Measurements from ENCODE around the gene GHITM. TPM values are rescaled to one million over a fixed set of nuclear protein-coding genes. Genes with fewer than 3 reads are reported as not detected.

The GHITM gene
- total and polyA plus RNA-seq, 2 donors (not counting 1 experiment from before 2014, with no cell fraction given): 167 to 259 TPM

DNA sequence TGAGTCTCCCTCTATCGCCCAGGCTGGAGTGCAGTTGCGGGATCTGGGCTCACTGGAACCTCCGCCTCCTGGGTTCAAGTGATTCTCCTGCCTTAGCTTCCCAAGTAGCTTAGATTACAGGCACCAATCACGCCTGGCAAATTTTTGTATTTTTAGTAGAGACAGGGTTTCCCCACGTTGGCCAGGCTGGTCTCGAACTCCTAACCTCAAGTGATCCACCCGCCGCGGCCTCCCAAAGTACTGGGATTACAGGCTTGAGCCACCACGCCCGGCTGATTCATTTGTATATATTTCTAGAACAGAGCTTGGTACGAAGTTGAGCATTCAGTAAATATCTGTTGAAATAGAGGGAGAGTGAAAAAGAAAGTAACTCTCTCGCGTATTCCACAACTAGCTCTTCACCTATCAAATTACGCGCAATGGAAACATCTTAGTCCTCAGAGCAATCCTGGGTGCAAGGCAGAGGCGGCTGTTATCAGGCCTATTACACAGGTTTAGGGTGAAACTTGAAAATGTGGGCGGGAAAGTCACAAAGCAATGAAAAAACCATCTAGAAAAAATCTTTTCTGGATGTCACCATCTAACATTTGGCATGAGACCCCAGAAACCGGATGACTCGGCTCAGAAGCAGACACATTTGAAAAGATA lies 707 bp upstream of the GHITM start:
- peaks cover 21% of the 10 kb centered on the region for H3K79me2 ChIP-seq (ENCODE audit: control insufficient read depth, insufficient read depth, low read length)
- peaks cover 5% of the 10 kb centered on the region for H3K36me3 ChIP-seq (ENCODE audit: control insufficient read depth, insufficient read depth, low read length)
- H3K4me2 ChIP-seq (ENCODE audit: extremely low read depth, insufficient read depth, low read length): peak overlapping the region; percentile 69
- peak overlapping the region; percentile 45 to 99 (median 75) for H3K4me3 ChIP-seq (replicated peaks in 1 of 4; ENCODE audit: control extremely low read depth in 1 of 4, insufficient read depth in 1 of 4, low read depth in 3 of 4, low read length in 4 of 4)
- no peaks in the 10 kb centered on the region for H4K20me1 ChIP-seq (ENCODE audit: control insufficient read depth, extremely low read depth, insufficient read depth, low read length)
- peak overlapping the region; percentile 21 for H3K9ac ChIP-seq (ENCODE audit: insufficient read depth, low read length)
- DNase-seq (ENCODE audit: low read depth in 2 of 2): peak in 1 of 2 donors; percentile 61
- peaks cover 5% of the 10 kb centered on the region for H3K4me1 ChIP-seq (ENCODE audit: control insufficient read depth, extremely low read depth, insufficient read depth, low read length)
- H3K27ac ChIP-seq (ENCODE audit: insufficient read depth, low read length): peak overlapping the region; percentile 59
- no peak for TF ChIP-seq CTCF (conservative IDR thresholded peaks at IDR 0.05 in 1 of 2, IDR thresholded peaks at IDR 0.05 in 1 of 2; ENCODE audit: low read depth in 1 of 2, low read length in 2 of 2)
- TF ChIP-seq EZH2 (IDR thresholded peaks at IDR 0.05; ENCODE audit: low read length, missing control alignments): no peak
- no peaks in the 10 kb centered on the region for H3K9me3 ChIP-seq (ENCODE audit: control insufficient read depth, insufficient read depth, low read depth, low read length)
- H3K27me3 ChIP-seq (ENCODE audit: control insufficient read depth, insufficient read depth, low read length): no peaks in the 10 kb centered on the region
- peak overlapping the region; percentile 94 for H2AFZ ChIP-seq (ENCODE audit: low read length)

DNA sequence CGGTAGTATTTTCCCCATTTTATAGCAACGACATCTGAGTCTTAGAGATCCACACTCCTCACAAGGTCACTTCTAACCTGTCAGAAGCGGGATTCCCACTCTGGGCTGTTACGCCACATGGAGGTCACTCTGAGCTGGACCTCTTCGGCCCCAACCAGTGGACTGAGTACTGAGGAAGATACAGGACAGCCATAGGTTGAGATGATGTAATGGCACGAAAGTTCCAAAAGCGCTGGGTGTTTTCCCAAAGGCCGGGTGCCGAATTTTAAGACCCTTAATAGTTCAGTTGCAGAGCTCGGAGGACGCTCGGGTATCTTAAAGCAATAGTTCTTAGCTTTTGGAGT lies 699 bp downstream of the GHITM start:
- peak overlapping the region; percentile 99 for H3K4me2 ChIP-seq (ENCODE audit: extremely low read depth, insufficient read depth, low read length)
- peaks cover 5% of the 10 kb centered on the region for H3K4me1 ChIP-seq (ENCODE audit: control insufficient read depth, extremely low read depth, insufficient read depth, low read length)
- no peaks in the 10 kb centered on the region for H3K9me3 ChIP-seq (ENCODE audit: control insufficient read depth, insufficient read depth, low read depth, low read length)
- peaks cover 21% of the 10 kb centered on the region for H3K79me2 ChIP-seq (ENCODE audit: control insufficient read depth, insufficient read depth, low read length)
- H3K27ac ChIP-seq (ENCODE audit: insufficient read depth, low read length): peak overlapping the region; percentile 89
- TF ChIP-seq EZH2 (IDR thresholded peaks at IDR 0.05; ENCODE audit: low read length, missing control alignments) (no peak), CTCF (conservative IDR thresholded peaks at IDR 0.05 in 1 of 2, IDR thresholded peaks at IDR 0.05 in 1 of 2; ENCODE audit: low read depth in 1 of 2, low read length in 2 of 2) (no peak)
- H2AFZ ChIP-seq (ENCODE audit: low read length): peak overlapping the region; percentile 1
- peak; percentile 31 to 59 for DNase-seq (ENCODE audit: low read depth in 2 of 2)
- H3K9ac ChIP-seq (ENCODE audit: insufficient read depth, low read length): peak overlapping the region; percentile 82
- H3K27me3 ChIP-seq (ENCODE audit: control insufficient read depth, insufficient read depth, low read length): no peaks in the 10 kb centered on the region
- H3K36me3 ChIP-seq (ENCODE audit: control insufficient read depth, insufficient read depth, low read length): peaks cover 8% of the 10 kb centered on the region
- peak overlapping the region; percentile 82 to 99 (median 94) for H3K4me3 ChIP-seq (replicated peaks in 1 of 4; ENCODE audit: control extremely low read depth in 1 of 4, insufficient read depth in 1 of 4, low read depth in 3 of 4, low read length in 4 of 4)
- H4K20me1 ChIP-seq (ENCODE audit: control insufficient read depth, extremely low read depth, insufficient read depth, low read length): no peaks in the 10 kb centered on the region

- no peak overlapping the region for H3K9ac ChIP-seq (ENCODE audit: insufficient read depth, low read length)
- no peak for TF ChIP-seq CTCF (conservative IDR thresholded peaks at IDR 0.05 in 1 of 2, IDR thresholded peaks at IDR 0.05 in 1 of 2; ENCODE audit: low read depth in 1 of 2, low read length in 2 of 2)
- TF ChIP-seq EZH2 (IDR thresholded peaks at IDR 0.05; ENCODE audit: low read length, missing control alignments): no peak
- H3K27ac ChIP-seq (ENCODE audit: insufficient read depth, low read length): no peak overlapping the region
- no peak for DNase-seq (ENCODE audit: low read depth in 2 of 2)
- H3K9me3 ChIP-seq (ENCODE audit: control insufficient read depth, insufficient read depth, low read depth, low read length): no peaks in the 10 kb centered on the region
- no peaks in the 10 kb centered on the region for H3K27me3 ChIP-seq (ENCODE audit: control insufficient read depth, insufficient read depth, low read length)
- peaks cover 18% of the 10 kb centered on the region for H3K36me3 ChIP-seq (ENCODE audit: control insufficient read depth, insufficient read depth, low read length)
- H2AFZ ChIP-seq (ENCODE audit: low read length): no peak overlapping the region
- H3K4me3 ChIP-seq (replicated peaks in 1 of 4; ENCODE audit: control extremely low read depth in 1 of 4, insufficient read depth in 1 of 4, low read depth in 3 of 4, low read length in 4 of 4): no peak overlapping the region
- H4K20me1 ChIP-seq (ENCODE audit: control insufficient read depth, extremely low read depth, insufficient read depth, low read length): no peaks in the 10 kb centered on the region
- H3K4me1 ChIP-seq (ENCODE audit: control insufficient read depth, extremely low read depth, insufficient read depth, low read length): no peaks in the 10 kb centered on the region
- H3K79me2 ChIP-seq (ENCODE audit: control insufficient read depth, insufficient read depth, low read length): no peaks in the 10 kb centered on the region
- H3K4me2 ChIP-seq (ENCODE audit: extremely low read depth, insufficient read depth, low read length): no peak overlapping the region
Measured at GRCh38 chr10:84147347-84147746, 8.0 kb downstream of the GHITM start.

Measured in fibroblast of lung (primary cell).